Skeletal muscle tissue (tissue), 4 donors: ENCODE measurements around the gene BLOC1S5. TPM values are rescaled to one million over a fixed set of nuclear protein-coding genes. Genes with fewer than 3 reads are reported as not detected.
"Not testable (repeated sequence)": the region's sequence is repeated elsewhere in the genome, so short reads cannot be mapped to it uniquely, and the experiment has no call there.

ENCODE experiments used
- H3K27ac ChIP-seq: one replicate; pipeline ENCODE4 v1.7.0; 2013; ENCODE audit warnings: mild to moderate bottlenecking, low read depth, low read length, inconsistent platforms
- H3K27me3 ChIP-seq, 3 donors: one replicate each; pipeline ENCODE4 v1.7.0; 2013; ENCODE audit warnings: low read length in 3 of 3; ENCODE audit not compliant: control insufficient read depth in 3 of 3, insufficient read depth in 3 of 3
- H3K36me3 ChIP-seq, 3 donors: one replicate each; pipeline ENCODE4 v1.7.0; 2013; ENCODE audit warnings: low read length in 3 of 3; ENCODE audit not compliant: control insufficient read depth in 3 of 3, insufficient read depth in 3 of 3
- H3K4me1 ChIP-seq, 3 donors: one replicate each; pipeline ENCODE4 v1.7.0; 2013; ENCODE audit warnings: low read length in 3 of 3, mild to moderate bottlenecking in 3 of 3; ENCODE audit not compliant: control insufficient read depth in 3 of 3, insufficient read depth in 3 of 3
- H3K4me3 ChIP-seq, 3 donors: one replicate each; pipeline ENCODE4 v1.7.0; 2013; ENCODE audit warnings: low read length in 3 of 3
- H3K9ac ChIP-seq, 3 donors: one replicate each; pipeline ENCODE4 v1.7.0; 2013; ENCODE audit warnings: low read length in 3 of 3, mild to moderate bottlenecking in 3 of 3, moderate library complexity in 2 of 3, low read depth in 1 of 3
- H3K9me3 ChIP-seq, 3 donors: one replicate each; pipeline ENCODE4 v1.7.0; 2013; ENCODE audit warnings: low read length in 3 of 3; ENCODE audit not compliant: control insufficient read depth in 3 of 3
- total RNA-seq: library from RNA; depleted of rRNA; stranded (reverse); fragments of >200 nt; gene quantifications from one replicate; pipeline ENCODE4 v1.2.3, GENCODE V29; 2014
- donor health status: Osteomylitis.

Gene BLOC1S5
- total RNA-seq, 1 donor from 2014 or later: 14.1 TPM

- H3K27ac ChIP-seq, H3K9me3 ChIP-seq, H3K36me3 ChIP-seq, H3K27me3 ChIP-seq, H3K4me3 ChIP-seq, H3K4me1 ChIP-seq, H3K9ac ChIP-seq: not testable (repeated sequence)
Observed at GRCh38 chr6:7983967-7984366, 80.2 kb downstream of the BLOC1S5 start.

GRCh38 chr6:7979831-7980230 is 84.4 kb downstream of the BLOC1S5 start:
- no peak overlapping the region for H3K27ac ChIP-seq
- no peak overlapping the region for H3K9ac ChIP-seq
- H3K4me1 ChIP-seq: peaks cover 9 to 10% (median 10%) of the 10 kb centered on the region in 3 donors
- peaks cover 0 to 2% (median 0%) of the 10 kb centered on the region in 3 donors for H3K9me3 ChIP-seq
- no peaks in the 10 kb centered on the region for H3K36me3 ChIP-seq
- no peaks in the 10 kb centered on the region for H3K27me3 ChIP-seq
- no peak overlapping the region for H3K4me3 ChIP-seq

DNA sequence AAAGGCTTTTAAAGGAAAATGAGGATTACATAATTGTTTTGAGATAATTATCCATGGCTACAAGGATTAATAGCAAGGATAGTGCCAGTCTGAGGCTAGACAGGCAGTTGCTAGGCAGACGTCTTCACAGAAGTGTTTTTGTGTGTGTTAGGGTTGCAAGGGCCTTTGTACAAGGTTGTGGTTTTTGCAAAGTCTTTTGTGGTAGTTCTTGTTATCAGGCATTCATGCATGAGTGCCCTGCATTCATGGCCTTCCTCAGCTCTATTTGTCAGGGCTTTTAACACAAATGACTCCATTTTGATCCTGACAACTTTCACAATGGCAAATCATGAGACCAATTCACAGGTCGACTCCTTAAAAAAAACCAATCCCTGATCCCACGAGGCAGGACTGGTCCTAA is 85.5 kb downstream of the BLOC1S5 start:
- H3K36me3 ChIP-seq: no peaks in the 10 kb centered on the region
- peaks cover 9 to 11% (median 10%) of the 10 kb centered on the region in 3 donors for H3K4me1 ChIP-seq
- no peak overlapping the region for H3K27ac ChIP-seq
- H3K9me3 ChIP-seq: peaks cover 0 to 2% (median 0%) of the 10 kb centered on the region in 3 donors
- no peak overlapping the region for H3K9ac ChIP-seq
- no peaks in the 10 kb centered on the region for H3K27me3 ChIP-seq
- H3K4me3 ChIP-seq: no peak overlapping the region

GRCh38 chr6:7976485-7977056 is 87.6 kb downstream of the BLOC1S5 start:
- H3K27me3 ChIP-seq: no peaks in the 10 kb centered on the region
- no peak overlapping the region for H3K27ac ChIP-seq
- no peaks in the 10 kb centered on the region for H3K36me3 ChIP-seq
- H3K9me3 ChIP-seq: peaks cover 0 to 2% (median 0%) of the 10 kb centered on the region in 3 donors
- no peak overlapping the region for H3K4me3 ChIP-seq
- no peak overlapping the region for H3K9ac ChIP-seq
- peaks cover 9 to 11% (median 10%) of the 10 kb centered on the region in 3 donors for H3K4me1 ChIP-seq

DNA sequence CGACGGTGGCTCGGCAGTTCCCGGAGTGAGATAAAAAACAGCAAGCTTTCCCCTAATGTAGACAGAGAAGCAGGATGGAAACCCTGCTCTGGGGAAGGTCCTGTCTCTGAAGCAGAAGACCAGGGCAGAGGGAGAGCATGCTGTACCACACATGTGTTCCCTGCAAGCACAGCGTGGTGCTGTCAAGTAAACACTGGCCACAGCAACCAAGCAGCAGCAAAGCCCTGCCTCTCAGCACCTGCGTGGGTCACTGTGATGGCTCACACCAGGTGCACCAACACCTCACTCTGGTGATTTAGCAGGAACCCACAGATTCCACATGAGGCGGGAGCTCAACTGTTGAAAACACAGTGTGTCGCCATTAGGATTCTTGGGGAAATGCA is 88.4 kb downstream of the BLOC1S5 start:
- Histone ChIP-seq H3K27me3 (no peaks in the 10 kb centered on the region), H3K27ac (no peak overlapping the region), H3K36me3 (no peaks in the 10 kb centered on the region), H3K9ac (peak overlapping the region in 1 of 3 donors; percentile 17), H3K9me3 (peaks cover 0 to 2% (median 0%) of the 10 kb centered on the region in 3 donors), H3K4me1 (peaks cover 9 to 11% (median 10%) of the 10 kb centered on the region in 3 donors), H3K4me3 (peak overlapping the region; percentile 32 to 49 (median 41))

- H3K27ac ChIP-seq: no peak overlapping the region
- no peak overlapping the region for H3K9ac ChIP-seq
- H3K4me3 ChIP-seq: peak overlapping the region; percentile 41 to 49 (median 46)
Observed at GRCh38 chr6:7974938-7975763, 89.0 kb downstream of the BLOC1S5 start.

GRCh38 chr6:7974565-7974937 is 89.6 kb downstream of the BLOC1S5 start:
- Histone ChIP-seq H3K4me3 (no peak overlapping the region), H3K4me1 (peaks cover 9 to 11% (median 10%) of the 10 kb centered on the region in 3 donors), H3K27me3 (no peaks in the 10 kb centered on the region), H3K27ac (no peak overlapping the region), H3K36me3 (no peaks in the 10 kb centered on the region), H3K9ac (no peak overlapping the region), H3K9me3 (no peaks in the 10 kb centered on the region)

More at GRCh38 chr6:7974938-7975763, 89.0 kb downstream of the BLOC1S5 start:
- no peaks in the 10 kb centered on the region for H3K9me3 ChIP-seq
- no peaks in the 10 kb centered on the region for H3K36me3 ChIP-seq
- H3K4me1 ChIP-seq: peaks cover 9 to 11% (median 10%) of the 10 kb centered on the region in 3 donors
- no peaks in the 10 kb centered on the region for H3K27me3 ChIP-seq

GRCh38 chr6:7973584-7973983 is 90.6 kb downstream of the BLOC1S5 start:
- Histone ChIP-seq H3K27me3 (no peaks in the 10 kb centered on the region), H3K4me3 (no peak overlapping the region)

DNA sequence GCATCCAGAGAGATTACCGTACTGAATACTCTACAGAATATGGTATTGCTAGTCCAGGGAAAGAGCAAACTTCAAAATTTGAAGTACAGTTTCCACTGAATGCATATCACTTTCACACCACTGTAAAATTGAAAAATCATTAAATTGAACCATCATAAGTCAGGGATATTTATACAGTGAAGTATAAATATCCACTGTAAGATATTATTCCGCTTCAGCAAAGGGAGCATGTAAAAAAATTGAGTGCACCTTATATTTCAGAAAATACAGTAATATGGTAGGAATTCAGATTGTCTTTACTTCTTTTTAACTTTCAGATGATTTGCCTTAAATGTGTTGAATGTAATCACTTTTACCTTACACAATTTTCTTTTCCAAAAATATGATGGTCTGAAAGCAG is 92.7 kb downstream of the BLOC1S5 start:
- Histone ChIP-seq H3K36me3 (no peaks in the 10 kb centered on the region), H3K9ac (no peak overlapping the region), H3K27ac (no peak overlapping the region), H3K4me1 (peaks cover 9 to 10% (median 10%) of the 10 kb centered on the region in 3 donors), H3K27me3 (no peaks in the 10 kb centered on the region), H3K9me3 (no peaks in the 10 kb centered on the region), H3K4me3 (no peak overlapping the region)

More at GRCh38 chr6:7973584-7973983, 90.6 kb downstream of the BLOC1S5 start:
- no peaks in the 10 kb centered on the region for H3K9me3 ChIP-seq
- H3K9ac ChIP-seq: no peak overlapping the region
- peaks cover 9 to 11% (median 10%) of the 10 kb centered on the region in 3 donors for H3K4me1 ChIP-seq
- no peaks in the 10 kb centered on the region for H3K36me3 ChIP-seq
- H3K27ac ChIP-seq: no peak overlapping the region

DNA sequence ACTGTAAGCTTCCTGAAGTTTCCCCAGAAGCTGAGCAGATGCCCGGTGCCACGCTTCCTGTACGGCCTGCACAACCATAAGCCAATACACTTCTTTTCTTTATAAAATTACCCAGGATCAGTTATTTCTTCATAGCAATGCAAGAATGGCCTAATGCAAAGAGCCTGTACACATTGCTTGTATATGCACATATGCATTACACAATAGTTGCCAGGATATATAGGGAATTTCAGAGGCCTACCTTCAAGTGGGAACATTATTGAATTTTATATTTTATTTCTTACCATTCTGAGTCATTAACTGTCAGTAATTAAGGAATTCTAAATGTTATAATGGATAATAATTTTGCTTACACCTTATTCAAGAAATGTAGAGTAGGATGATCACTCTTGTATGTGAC is 93.6 kb downstream of the BLOC1S5 start:
- no peaks in the 10 kb centered on the region for H3K36me3 ChIP-seq
- peaks cover 2 to 5% (median 4%) of the 10 kb centered on the region in 3 donors for H3K4me1 ChIP-seq
- H3K9ac ChIP-seq: no peak overlapping the region
- no peaks in the 10 kb centered on the region for H3K27me3 ChIP-seq
- H3K9me3 ChIP-seq: no peaks in the 10 kb centered on the region
- H3K27ac ChIP-seq: no peak overlapping the region
- no peak overlapping the region for H3K4me3 ChIP-seq
